Naive thymus-derived CD8-positive, alpha-beta T cell (primary cell): ENCODE measurements around the gene ORC6. TPM values are rescaled to one million over a fixed set of nuclear protein-coding genes. Genes with fewer than 3 reads are reported as not detected.
A peak's percentile ranks its signal among the peaks of the same experiment; 100 is the strongest.
"Not testable (repeated sequence)": the region's sequence is repeated elsewhere in the genome, so short reads cannot be mapped to it uniquely, and the experiment has no call there.

Source experiments
- ATAC-seq, 2 donors: fragments of 150-1000 bp; cut with Tn5 transposase in 1 of 2; sonication (Bioruptor Pico), chemical (Tn5 transposase) in 1 of 2; 1 replicate in 1 of 2; 2 replicates in 1 of 2; pipeline ENCODE4 v1.10.0; 2021; ENCODE audit warnings: mild to moderate bottlenecking in 2 of 2, moderate library complexity in 2 of 2
- POLR2A ChIA-PET: fragments of 350-600 bp; sonication (Branson Sonifier 250); formaldehyde crosslinking; loops from one replicate; lab custom pipeline; 2021; ENCODE audit warnings: antibody characterized with exemption; lab: Charles Lee
- DNase-seq, 10 donors: peaks; one replicate each; pipeline versions ENCODE4 v3.0.0 to v3.0.0-alpha.2; 2020 to 2022
- H3K27ac Mint-ChIP-seq, 10 donors: one replicate each; pipeline ENCODE4 v1.8.0; 2020 to 2022; ENCODE audit warnings: mild to moderate bottlenecking in 10 of 10, mixed read lengths in 10 of 10, moderate library complexity in 4 of 10, inconsistent platforms in 1 of 10
- H3K27me3 Mint-ChIP-seq, 5 donors: one replicate each; pipeline ENCODE4 v1.8.0; 2021 to 2022; ENCODE audit warnings: mixed read lengths in 5 of 5
- H3K36me3 Mint-ChIP-seq, 3 donors: one replicate each; pipeline ENCODE4 v1.8.0; 2020 to 2022; ENCODE audit warnings: mixed read lengths in 3 of 3, mild to moderate bottlenecking in 2 of 3, inconsistent platforms in 1 of 3
- H3K4me1 Mint-ChIP-seq, 4 donors: one replicate each; pipeline ENCODE4 v1.8.0; 2021 to 2022; ENCODE audit warnings: mixed read lengths in 4 of 4
- H3K4me3 Mint-ChIP-seq, 10 donors: one replicate each; pipeline ENCODE4 v1.8.0; 2020 to 2022; ENCODE audit warnings: mild to moderate bottlenecking in 10 of 10, mixed read lengths in 10 of 10, moderate library complexity in 6 of 10, inconsistent platforms in 1 of 10
- H3K9me3 Mint-ChIP-seq, 9 donors: one replicate each; pipeline ENCODE4 v1.8.0; 2020 to 2022; ENCODE audit warnings: mixed read lengths in 9 of 9, mild to moderate bottlenecking in 3 of 9, inconsistent platforms in 1 of 9, moderate library complexity in 1 of 9
- polyA plus RNA-seq, 3 donors: library from polyadenylated mRNA; unstranded; fragments of 300-500 nt; fragmentation: Illumina TruSeq; gene quantifications; one replicate each; pipeline ENCODE4 v1.2.3, GENCODE V29; 2021
- total RNA-seq, 8 experiments: library from RNA in 2 of 8; stranded (reverse) in 2 of 8; gene quantifications; one replicate each; pipeline ENCODE4 v1.2.3 and lab custom pipeline; 2021 to 2026

Gene ORC6, protein sequence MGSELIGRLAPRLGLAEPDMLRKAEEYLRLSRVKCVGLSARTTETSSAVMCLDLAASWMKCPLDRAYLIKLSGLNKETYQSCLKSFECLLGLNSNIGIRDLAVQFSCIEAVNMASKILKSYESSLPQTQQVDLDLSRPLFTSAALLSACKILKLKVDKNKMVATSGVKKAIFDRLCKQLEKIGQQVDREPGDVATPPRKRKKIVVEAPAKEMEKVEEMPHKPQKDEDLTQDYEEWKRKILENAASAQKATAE
- total RNA-seq (1 to 10 TPM; 2.6 to 3.4 TPM), polyA plus RNA-seq (under 1 TPM; 0.32 to 0.59 (median 0.48) TPM), total RNA-seq (lab: John Stamatoyannopoulos, UW) (2.0 to 24.6 (median 6.0) reads per million in 6 experiments)

DNA sequence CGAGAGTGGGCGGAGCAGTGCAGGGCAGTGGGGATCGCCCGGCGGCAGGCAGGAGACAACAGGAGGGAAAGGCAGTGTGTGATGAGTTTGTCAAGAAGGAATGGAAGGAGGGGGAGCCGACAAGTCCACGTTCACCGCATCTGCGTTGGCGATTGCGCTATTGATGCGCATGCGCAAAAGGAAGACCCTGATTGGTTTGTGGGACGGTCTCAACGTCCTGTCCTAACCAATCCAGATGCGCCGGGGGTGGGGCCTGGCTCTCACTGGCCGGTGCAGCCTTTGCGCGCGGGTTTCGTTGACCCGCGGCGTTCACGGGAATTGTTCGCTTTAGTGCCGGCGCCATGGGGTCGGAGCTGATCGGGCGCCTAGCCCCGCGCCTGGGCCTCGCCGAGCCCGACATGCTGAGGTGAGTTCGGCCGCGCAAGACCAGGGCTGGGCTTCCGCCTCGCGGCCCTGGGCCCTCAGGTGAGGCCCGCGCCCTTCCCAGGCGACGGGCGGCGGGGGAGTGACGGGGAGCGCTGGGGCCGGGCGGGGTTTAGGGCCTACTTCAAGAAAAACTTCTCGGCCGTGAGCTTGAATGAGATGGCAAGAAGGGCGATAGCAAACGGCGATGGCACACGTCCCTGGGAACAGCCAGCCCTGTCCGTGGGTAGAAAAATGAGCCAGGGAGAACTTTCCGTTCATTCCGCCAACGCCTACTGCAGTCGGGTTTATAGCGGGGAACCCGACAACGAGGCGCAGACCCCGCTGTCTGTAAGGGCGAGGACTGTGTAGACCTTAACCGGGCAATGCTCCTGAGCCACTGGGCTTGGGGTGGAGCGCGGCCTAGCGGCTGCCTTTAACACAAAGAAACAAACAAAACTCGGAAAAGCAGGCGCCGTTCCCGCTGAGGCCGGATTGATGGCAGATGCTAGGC, at the start of gene ORC6:
ORC6 (plus strand) TSS at position 295 of the 916 bp plus-strand sequence; CDS start at position 342, 47 bp downstream.
- H3K36me3 Mint-ChIP-seq, result no peaks in the 10 kb centered on the region

DNA sequence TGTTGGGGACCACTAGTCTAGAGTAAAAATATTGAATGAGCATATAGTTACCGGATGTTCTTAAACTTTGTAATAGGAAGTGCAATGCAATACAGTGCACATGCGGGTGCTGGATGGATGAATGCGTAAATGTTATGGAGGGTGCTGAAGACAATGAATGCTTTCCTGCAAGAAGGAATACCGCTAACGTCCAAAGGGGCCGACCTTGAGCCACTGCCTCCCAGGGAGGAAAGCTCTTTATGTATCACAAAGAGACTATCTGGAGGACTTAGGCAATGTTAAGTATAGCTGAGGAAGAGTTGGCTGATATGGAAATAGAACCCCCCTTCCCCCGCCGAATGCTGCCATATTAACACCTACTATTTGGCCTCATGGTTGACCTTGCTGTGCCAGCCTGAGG, 40.8 kb upstream of the ORC6 start:
- H3K4me3 Mint-ChIP-seq, result no peak overlapping the region
- H3K27ac Mint-ChIP-seq, result no peak overlapping the region
- DNase-seq (no peak), ATAC-seq (no peak)
- H3K9me3 Mint-ChIP-seq, result peaks cover under 1 to 26% (median 11%) of the 10 kb centered on the region in 9 donors
- no peaks in the 10 kb centered on the region for H3K4me1 Mint-ChIP-seq
- H3K27me3 Mint-ChIP-seq, result no peaks in the 10 kb centered on the region
- POLR2A ChIA-PET, result no interaction called here
- peaks cover 3 to 24% (median 15%) of the 10 kb centered on the region in 3 donors for H3K36me3 Mint-ChIP-seq

More for the DNA sequence above, at the start of gene ORC6:
- peak; percentile 77 to 79 for ATAC-seq
- POLR2A ChIA-PET, result interaction anchor here (0.6 to 2.0 kb wide), 2 partner anchors 265 to 284 kb away, joined by 3 to 7 read pairs; partner anchors contain the start of gene DNAJA2
- Mint-ChIP-seq H3K4me3 (no peak within 1 kb of the TSS), H3K27ac (no peak within 1 kb of the TSS), H3K27me3 (no peaks in the 10 kb centered on the region), H3K4me1 (peaks cover 16 to 44% (median 34%) of the 10 kb centered on the region in 4 donors), H3K9me3 (no peaks in the 10 kb centered on the region)
- peak; percentile 92 to 100 (median 96) for DNase-seq

DNA sequence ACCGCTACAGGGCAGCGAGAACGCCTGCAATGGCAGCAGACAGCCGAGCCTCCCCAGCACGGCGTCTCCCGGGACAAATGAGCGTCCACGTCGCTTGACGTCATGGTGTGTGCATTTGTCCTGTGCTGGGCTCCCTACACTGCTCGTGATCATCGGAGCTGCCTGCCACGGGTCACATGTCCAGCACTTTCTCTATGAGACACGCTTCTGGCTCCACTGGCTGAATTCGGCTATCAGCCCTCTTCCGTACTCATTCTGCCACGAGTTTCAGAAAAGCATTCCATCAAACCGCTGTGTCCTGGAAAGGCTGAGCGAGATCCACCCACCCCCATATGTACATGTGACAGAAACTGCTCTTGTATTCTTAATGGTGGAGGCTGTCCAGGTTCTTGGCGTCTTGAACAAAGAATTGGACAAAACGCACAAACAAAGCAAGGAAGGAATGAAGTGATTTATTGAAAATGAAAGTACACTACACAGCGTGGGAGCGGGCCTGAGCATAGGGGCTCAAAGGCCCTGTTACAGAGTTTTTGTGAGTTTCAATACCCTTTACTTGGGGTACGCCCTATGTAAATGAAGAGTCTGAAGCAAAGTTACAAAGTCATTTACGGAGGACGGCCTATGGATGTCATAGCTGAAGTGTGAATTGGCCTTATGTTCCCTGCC, 39.7 kb upstream of the ORC6 start:
- Mint-ChIP-seq H3K4me1 (no peaks in the 10 kb centered on the region), H3K27ac (no peak overlapping the region), H3K4me3 (no peak overlapping the region), H3K9me3 (peaks cover 0 to 16% (median 4%) of the 10 kb centered on the region in 9 donors), H3K36me3 (peaks cover 0 to 14% (median 6%) of the 10 kb centered on the region in 3 donors), H3K27me3 (no peaks in the 10 kb centered on the region)
- ATAC-seq, result no peak
- POLR2A ChIA-PET, result no interaction called here
- no peak for DNase-seq

DNA sequence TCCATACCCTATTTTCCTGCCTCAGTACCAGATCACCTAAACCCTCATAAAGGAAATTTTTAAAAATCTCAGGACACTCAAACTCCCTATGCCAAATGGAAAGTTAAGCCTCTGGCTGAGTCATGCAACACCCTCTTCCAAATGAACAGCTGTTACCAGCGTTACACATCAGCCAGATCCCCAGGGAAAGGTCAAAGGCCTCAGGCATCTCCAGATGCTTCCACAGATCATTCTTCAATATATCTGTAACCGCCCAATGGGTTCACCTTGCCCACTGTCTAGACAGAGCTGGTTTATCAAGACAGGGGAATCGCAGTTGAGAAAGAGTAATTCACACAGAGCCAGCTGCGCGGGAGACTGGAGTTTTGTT, 39.2 kb upstream of the ORC6 start:
- ATAC-seq, result no peak
- Mint-ChIP-seq H3K27me3 (no peaks in the 10 kb centered on the region), H3K9me3 (peaks cover 0 to 11% (median 0%) of the 10 kb centered on the region in 9 donors), H3K4me3 (no peak overlapping the region), H3K36me3 (peaks cover 0 to 9% (median under 1%) of the 10 kb centered on the region in 3 donors), H3K27ac (peak overlapping the region in 1 of 10 donors; percentile 37), H3K4me1 (no peaks in the 10 kb centered on the region)
- POLR2A ChIA-PET, result no interaction called here
- DNase-seq, result no peak

DNA sequence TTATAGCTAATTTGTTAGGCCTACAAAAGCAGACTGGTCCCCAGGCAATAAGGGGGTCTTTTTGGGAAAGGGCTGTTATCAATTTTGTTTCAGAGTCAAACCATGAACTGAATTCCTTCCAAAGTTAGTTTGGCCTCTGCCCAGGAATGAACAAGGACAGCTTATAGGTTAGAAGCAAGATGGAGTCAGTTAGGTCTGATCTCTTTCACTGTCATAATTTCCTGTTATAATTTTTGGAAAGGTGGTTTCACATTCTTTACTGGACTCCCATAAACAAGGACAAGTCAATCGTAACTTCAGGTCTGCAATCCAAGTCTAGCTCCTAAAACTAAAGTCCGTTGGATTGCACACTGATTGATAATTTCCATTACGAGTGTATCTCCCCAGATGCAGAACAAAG, 38.2 kb upstream of the ORC6 start:
- DNase-seq, result no peak
- no peak for ATAC-seq
- Mint-ChIP-seq H3K4me3 (no peak overlapping the region), H3K9me3 (peaks cover 0 to 4% (median 0%) of the 10 kb centered on the region in 9 donors), H3K27me3 (no peaks in the 10 kb centered on the region), H3K4me1 (no peaks in the 10 kb centered on the region), H3K27ac (no peak overlapping the region), H3K36me3 (peaks cover 0 to 8% (median 5%) of the 10 kb centered on the region in 3 donors)
- POLR2A ChIA-PET, result no interaction called here

DNA sequence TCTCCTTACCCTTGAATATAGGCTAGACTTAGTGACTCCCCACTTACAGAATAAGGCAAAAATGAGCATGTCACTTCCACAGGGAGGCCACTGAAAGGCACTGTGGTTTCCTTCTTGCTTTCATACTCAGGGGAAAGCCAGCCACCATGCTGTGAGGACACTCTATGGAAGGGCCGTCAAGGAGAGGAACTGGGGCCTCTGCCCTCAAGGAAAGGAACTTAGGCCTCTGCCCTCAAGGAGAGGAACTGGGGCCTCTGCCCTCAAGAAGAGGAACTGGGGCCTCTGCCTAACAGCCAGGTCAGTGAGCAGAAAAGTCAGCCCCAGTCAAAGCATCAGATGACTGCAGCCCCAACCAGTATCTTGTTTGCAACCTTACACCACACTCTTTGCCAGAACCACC, 30.5 kb upstream of the ORC6 start:
- peak; percentile 30 to 39 for ATAC-seq
- Mint-ChIP-seq H3K27me3 (no peaks in the 10 kb centered on the region), H3K27ac (peak overlapping the region; percentile 17 to 88 (median 64)), H3K4me1 (peaks cover 0 to 14% (median 4%) of the 10 kb centered on the region in 4 donors), H3K36me3 (peaks cover 0 to 68% (median 21%) of the 10 kb centered on the region in 3 donors), H3K9me3 (no peaks in the 10 kb centered on the region), H3K4me3 (no peak overlapping the region)
- DNase-seq, result peak in 1 of 10 donors; percentile 16
- POLR2A ChIA-PET, result no interaction called here

DNA sequence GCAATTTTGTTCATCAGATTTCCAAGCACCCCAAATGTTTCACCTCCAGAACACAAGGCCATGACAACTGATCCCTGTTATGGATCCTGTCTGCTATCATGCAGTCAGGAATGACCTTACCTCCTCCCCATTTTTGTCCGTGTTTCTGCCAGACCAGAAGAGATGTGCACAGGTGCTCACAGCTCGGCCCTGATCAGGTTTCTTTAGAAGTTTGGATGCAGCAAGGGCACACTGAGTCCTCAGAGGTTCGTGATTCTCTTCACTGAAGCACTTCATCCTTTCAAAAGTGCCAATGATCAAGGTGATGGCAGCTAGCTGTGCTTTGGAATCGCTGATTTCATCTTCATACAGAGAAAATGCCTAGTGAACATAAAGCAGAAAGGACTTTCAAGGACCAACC, 27.3 kb upstream of the ORC6 start:
- H3K27ac Mint-ChIP-seq, result peak overlapping the region in 2 of 10 donors; percentile 25 to 46
- ATAC-seq (no peak), DNase-seq (no peak)
- H3K36me3 Mint-ChIP-seq, result peaks cover 0 to 90% (median 27%) of the 10 kb centered on the region in 3 donors
- no peak overlapping the region for H3K4me3 Mint-ChIP-seq
- no peaks in the 10 kb centered on the region for H3K9me3 Mint-ChIP-seq
- H3K27me3 Mint-ChIP-seq, result no peaks in the 10 kb centered on the region
- peaks cover 0 to 14% (median 4%) of the 10 kb centered on the region in 4 donors for H3K4me1 Mint-ChIP-seq
- POLR2A ChIA-PET, result no interaction called here

DNA sequence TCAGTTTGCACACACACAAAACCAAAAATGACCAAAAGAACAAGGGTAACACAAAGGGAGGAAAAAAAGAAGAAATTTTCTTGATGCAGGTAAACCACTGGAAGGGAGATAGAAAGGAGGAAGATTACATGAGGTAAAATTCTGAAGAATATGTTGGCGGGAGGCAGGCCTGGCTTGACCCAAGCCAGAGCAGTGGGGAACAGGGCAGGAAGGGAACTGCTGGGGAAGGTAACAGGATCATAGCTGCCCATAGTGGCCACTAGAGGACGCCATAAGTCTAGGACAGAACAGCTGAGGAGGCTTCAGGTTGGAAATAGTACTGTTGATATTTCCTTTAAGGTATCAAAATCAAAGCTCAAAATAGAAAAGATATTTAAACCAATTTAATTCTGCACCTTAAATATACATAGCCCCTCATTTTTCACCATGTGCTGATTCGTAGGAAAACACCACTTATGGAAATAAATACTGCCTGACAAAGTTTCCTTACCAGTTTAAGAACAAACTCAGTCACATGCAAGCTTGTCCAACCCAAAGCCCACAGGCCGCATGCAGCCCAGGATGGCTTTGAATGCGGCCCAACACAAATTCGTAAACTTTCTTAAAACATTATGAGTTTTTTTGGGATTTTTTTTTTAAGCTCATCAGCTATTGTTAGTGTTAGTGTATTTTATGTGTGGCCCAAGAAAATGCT, 16.0 kb upstream of the ORC6 start:
- Mint-ChIP-seq H3K9me3 (no peaks in the 10 kb centered on the region), H3K27ac (peak overlapping the region in 4 of 10 donors; percentile 9 to 82 (median 39)), H3K4me1 (no peaks in the 10 kb centered on the region), H3K27me3 (no peaks in the 10 kb centered on the region), H3K36me3 (peaks cover 6 to 85% (median 6%) of the 10 kb centered on the region in 3 donors), H3K4me3 (no peak overlapping the region)
- ATAC-seq (peak; percentile 85 to 92), DNase-seq (peak in 9 of 10 donors; percentile 16 to 74 (median 42))
- POLR2A ChIA-PET, result no interaction called here

DNA sequence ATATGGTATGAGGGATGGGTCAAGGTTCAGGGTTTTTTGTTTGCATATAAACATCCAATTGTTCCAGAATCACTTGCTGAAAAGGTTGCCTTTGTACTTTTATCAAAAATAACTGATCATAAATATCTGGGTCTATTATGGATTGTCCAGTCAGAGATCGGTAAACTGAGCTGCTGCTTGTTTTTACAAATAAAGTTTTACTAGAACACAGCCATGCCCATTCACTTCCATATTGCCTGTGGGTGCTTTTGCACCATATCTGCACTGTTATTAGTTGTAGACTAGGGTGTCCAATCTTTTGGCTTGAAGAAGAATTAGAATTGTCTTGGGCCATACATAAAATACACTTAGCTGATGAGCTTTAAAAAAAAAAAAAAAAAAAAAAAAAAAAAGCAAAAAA, 11.5 kb upstream of the ORC6 start:
- not testable (repeated sequence) for H3K27ac Mint-ChIP-seq, H3K4me1 Mint-ChIP-seq, H3K9me3 Mint-ChIP-seq, H3K27me3 Mint-ChIP-seq, ATAC-seq, H3K4me3 Mint-ChIP-seq, DNase-seq
- peaks cover 4 to 86% (median 12%) of the 10 kb centered on the region in 3 donors for H3K36me3 Mint-ChIP-seq
- POLR2A ChIA-PET, result interaction anchor here (0.7 to 1.0 kb wide), 2 partner anchors 15 to 82 kb away, joined by 3 to 5 read pairs; no protein-coding TSS in a partner anchor

DNA sequence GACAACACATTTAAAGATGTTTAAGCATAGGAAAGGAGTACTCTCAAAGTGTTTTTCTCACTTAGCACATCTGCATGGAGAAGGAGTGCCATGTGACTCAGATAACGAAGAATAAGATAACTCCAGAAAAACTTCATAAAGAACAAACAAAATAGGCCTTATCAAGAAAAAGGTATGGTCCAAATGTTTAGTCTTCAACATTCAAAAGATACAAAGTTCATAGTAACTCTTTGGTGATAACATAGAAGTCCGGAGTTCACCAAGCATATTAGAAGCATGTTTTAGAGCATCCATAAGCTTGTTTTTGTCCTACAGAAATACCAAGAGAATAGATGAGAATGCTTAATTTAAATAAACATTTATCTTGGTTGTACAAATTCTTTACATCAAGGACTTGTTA, 7.6 kb upstream of the ORC6 start:
- POLR2A ChIA-PET, H3K4me3 Mint-ChIP-seq, DNase-seq, H3K9me3 Mint-ChIP-seq, H3K27me3 Mint-ChIP-seq, ATAC-seq: not testable (repeated sequence)
- H3K27ac Mint-ChIP-seq, result peak overlapping the region in 1 of 10 donors; percentile 34
- H3K4me1 Mint-ChIP-seq, result peaks cover 15 to 43% (median 38%) of the 10 kb centered on the region in 4 donors
- H3K36me3 Mint-ChIP-seq, result peaks cover 2 to 54% (median 12%) of the 10 kb centered on the region in 3 donors

DNA sequence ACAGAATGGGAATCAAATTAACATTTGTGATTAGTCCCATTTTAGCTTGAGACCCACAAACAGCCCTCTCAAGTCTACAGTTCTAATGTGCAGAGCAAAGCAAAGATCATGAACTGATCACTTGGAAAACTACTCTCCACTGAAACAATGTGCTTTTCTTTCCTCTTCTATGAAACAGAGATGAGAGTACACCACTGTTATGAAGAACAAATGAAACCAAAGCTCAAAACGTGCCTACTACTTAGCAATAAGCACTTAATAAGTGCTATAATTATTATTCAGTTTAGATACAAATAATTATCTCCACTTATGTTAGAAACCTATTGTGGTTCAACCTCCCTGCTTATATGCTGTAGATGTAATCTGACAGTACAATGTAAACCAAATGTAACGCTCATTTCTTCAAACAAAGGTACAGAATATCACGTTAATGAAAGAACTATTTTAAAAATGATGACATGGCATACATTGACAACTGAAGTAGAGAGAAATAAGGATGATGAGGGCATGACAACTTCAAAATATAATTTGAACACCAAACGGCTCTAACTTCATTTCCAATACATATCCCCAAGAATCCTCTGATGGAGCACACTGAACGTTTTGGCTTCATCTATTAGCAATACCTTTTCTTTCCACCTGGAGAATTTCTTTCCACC, 2.5 kb upstream of the ORC6 start:
- Mint-ChIP-seq H3K4me3 (peak overlapping the region in 3 of 10 donors; percentile 7 to 40 (median 15)), H3K9me3 (no peaks in the 10 kb centered on the region), H3K27ac (peak overlapping the region in 4 of 10 donors; percentile 6 to 26 (median 21)), H3K27me3 (no peaks in the 10 kb centered on the region), H3K4me1 (peaks cover 23 to 60% (median 55%) of the 10 kb centered on the region in 4 donors), H3K36me3 (peaks cover 0 to 7% (median 0%) of the 10 kb centered on the region in 3 donors)
- no peak for DNase-seq
- POLR2A ChIA-PET, result no interaction called here
- no peak for ATAC-seq
